ENCODE measurements around the gene FOSL2. TPM values are rescaled to one million over a fixed set of nuclear protein-coding genes. Genes with fewer than 3 reads are reported as not detected.

The FOSL2 gene
- total RNA-seq, 1 donor from 2014 or later: 74.9 TPM

- no peak overlapping the region for H3K4me3 ChIP-seq
- H3K27me3 ChIP-seq (ENCODE audit: low read depth): no peaks in the 10 kb centered on the region
- no peaks in the 10 kb centered on the region for H3K36me3 ChIP-seq
- peaks cover 29% of the 10 kb centered on the region for H3K4me1 ChIP-seq
- no peak overlapping the region for H3K27ac ChIP-seq
- ATAC-seq: no peak
- DNase-seq: peak; percentile 40
- TF ChIP-seq, protein P1, sequence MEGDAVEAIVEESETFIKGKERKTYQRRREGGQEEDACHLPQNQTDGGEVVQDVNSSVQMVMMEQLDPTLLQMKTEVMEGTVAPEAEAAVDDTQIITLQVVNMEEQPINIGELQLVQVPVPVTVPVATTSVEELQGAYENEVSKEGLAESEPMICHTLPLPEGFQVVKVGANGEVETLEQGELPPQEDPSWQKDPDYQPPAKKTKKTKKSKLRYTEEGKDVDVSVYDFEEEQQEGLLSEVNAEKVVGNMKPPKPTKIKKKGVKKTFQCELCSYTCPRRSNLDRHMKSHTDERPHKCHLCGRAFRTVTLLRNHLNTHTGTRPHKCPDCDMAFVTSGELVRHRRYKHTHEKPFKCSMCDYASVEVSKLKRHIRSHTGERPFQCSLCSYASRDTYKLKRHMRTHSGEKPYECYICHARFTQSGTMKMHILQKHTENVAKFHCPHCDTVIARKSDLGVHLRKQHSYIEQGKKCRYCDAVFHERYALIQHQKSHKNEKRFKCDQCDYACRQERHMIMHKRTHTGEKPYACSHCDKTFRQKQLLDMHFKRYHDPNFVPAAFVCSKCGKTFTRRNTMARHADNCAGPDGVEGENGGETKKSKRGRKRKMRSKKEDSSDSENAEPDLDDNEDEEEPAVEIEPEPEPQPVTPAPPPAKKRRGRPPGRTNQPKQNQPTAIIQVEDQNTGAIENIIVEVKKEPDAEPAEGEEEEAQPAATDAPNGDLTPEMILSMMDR (IDR thresholded peaks at IDR 0.05): no peak
- intact Hi-C loops (cut with DNase I): no loop called here
- no peaks in the 10 kb centered on the region for H3K9me3 ChIP-seq
Measured at GRCh38 chr2:28346587-28346986, 46.1 kb upstream of the FOSL2 start.

DNA sequence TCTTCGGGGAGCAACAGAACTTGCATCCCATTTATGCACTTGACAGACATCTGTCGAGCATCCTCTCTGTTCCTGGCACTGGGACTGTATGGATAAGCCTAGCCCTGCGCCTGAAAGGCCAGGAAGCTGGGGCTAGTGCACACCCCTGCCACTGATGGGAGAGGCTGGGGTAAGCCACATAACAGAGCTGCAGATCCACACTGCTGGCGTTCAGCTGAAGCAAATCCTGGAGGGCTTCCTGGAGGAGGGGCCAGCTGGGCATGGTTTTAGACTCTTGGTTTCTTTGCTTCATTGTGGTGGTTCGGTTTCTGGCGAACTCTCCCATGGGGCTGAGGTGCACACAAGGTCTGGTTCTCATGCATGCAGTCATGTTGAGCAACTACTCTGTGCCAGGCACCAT lies 45.5 kb upstream of the FOSL2 start:
- TF ChIP-seq, protein P1 (IDR thresholded peaks at IDR 0.05): no peak
- Histone ChIP-seq H3K27me3 (ENCODE audit: low read depth) (no peaks in the 10 kb centered on the region), H3K4me1 (peaks cover 28% of the 10 kb centered on the region), H3K27ac (no peak overlapping the region), H3K9me3 (no peaks in the 10 kb centered on the region), H3K36me3 (no peaks in the 10 kb centered on the region), H3K4me3 (no peak overlapping the region)
- ATAC-seq (no peak), DNase-seq (peak; percentile 14)
- intact Hi-C loops (cut with DNase I): no loop called here

DNA sequence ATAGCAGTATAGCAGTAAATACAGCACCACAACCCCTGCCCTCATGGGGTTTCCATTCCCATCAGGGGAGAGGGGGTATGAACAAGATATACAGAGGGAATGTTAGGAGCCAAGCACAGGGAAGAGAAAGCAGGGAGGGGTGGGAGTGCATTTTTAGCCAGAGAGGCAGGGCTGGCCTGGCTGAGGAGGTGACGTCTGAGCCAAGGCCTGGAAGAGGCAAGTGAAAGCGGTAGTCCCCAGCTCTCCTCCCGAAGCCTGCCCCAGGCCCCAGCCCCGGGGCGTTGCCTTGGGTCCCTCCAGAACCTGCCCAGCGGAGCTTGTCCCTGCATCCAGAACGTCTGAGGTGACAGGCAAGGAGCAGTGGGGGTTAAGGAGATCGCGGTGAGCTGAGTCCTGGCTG lies 45.1 kb upstream of the FOSL2 start:
- Histone ChIP-seq H3K36me3 (no peaks in the 10 kb centered on the region), H3K4me3 (no peak overlapping the region), H3K27ac (no peak overlapping the region), H3K27me3 (ENCODE audit: low read depth) (no peaks in the 10 kb centered on the region), H3K4me1 (peaks cover 24% of the 10 kb centered on the region), H3K9me3 (no peaks in the 10 kb centered on the region)
- TF ChIP-seq, protein P1 (IDR thresholded peaks at IDR 0.05): no peak
- ATAC-seq (peak in 1 of 2 donors; percentile 15), DNase-seq (peak; percentile 32)
- intact Hi-C loops (cut with DNase I): no loop called here

DNA sequence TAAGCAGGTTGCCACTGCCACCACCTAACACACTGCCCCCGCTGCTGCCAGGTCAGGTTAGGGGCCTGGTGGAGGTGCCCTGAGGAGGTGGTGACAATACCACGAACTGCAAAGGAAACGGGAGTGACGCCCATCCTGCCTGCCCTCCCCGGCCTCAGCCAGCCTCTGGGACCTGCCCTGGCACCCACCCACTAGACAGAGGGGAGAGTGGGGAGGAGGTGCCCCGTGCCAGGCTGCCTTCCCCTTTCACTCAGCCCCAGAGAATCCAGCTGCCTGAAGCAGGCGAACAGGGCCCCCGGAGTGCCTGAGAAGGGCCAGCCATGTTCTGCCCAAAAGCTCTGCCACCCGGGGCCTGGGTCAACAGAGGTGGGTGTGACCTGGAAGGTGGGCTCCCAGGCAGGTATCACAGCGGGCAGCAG lies 44.5 kb upstream of the FOSL2 start:
- Histone ChIP-seq H3K36me3 (no peaks in the 10 kb centered on the region), H3K4me3 (no peak overlapping the region), H3K27me3 (ENCODE audit: low read depth) (no peaks in the 10 kb centered on the region), H3K4me1 (peaks cover 18% of the 10 kb centered on the region), H3K9me3 (no peaks in the 10 kb centered on the region), H3K27ac (no peak overlapping the region)
- intact Hi-C loops (cut with DNase I): no loop called here
- ATAC-seq (peak; percentile 30 to 40), DNase-seq (peak; percentile 39)
- TF ChIP-seq, protein P1 (IDR thresholded peaks at IDR 0.05): no peak

GRCh38 chr2:28348921-28349320 lies 43.7 kb upstream of the FOSL2 start:
- TF ChIP-seq, protein P1 (IDR thresholded peaks at IDR 0.05): no peak
- Histone ChIP-seq H3K4me3 (no peak overlapping the region), H3K27ac (no peak overlapping the region), H3K36me3 (no peaks in the 10 kb centered on the region), H3K27me3 (ENCODE audit: low read depth) (no peaks in the 10 kb centered on the region), H3K4me1 (peaks cover 15% of the 10 kb centered on the region), H3K9me3 (no peaks in the 10 kb centered on the region)
- intact Hi-C loops (cut with DNase I): no loop called here
- no peak for ATAC-seq
- peak; percentile 21 for DNase-seq

Measured in lower lobe of right lung (tissue), 2 donors.